Upper lobe of left lung (tissue), 6 donors: ENCODE results near the gene RNPEPL1. TPM values are rescaled to one million over a fixed set of nuclear protein-coding genes. Genes with fewer than 3 reads are reported as not detected.
A peak's percentile ranks its signal among the peaks of the same experiment; 100 is the strongest.

ENCODE experiments used
- ATAC-seq, 2 donors: fragments of 200-7000 bp; cut with Tn5 transposase; one replicate each; pipeline ENCODE4 v1.9.1; 2022; ENCODE audit warnings: mild to moderate bottlenecking in 2 of 2, moderate library complexity in 2 of 2; ENCODE audit not compliant: low FRiP score in 2 of 2
- DNase-seq, 2 donors: peaks; one replicate each; pipeline ENCODE4 v3.0.0-alpha.2; 2019 to 2020
- H3K27ac ChIP-seq, 4 donors: fragments of 200-600 bp; sonication (generic); one replicate each; pipeline ENCODE4 v1.5.1; 2016 to 2019
- H3K27me3 ChIP-seq, 4 donors: fragments of 200-600 bp; sonication (generic); one replicate each; pipeline ENCODE4 v1.5.1; 2017 to 2019
- H3K36me3 ChIP-seq, 4 donors: fragments of 200-600 bp; sonication (generic); one replicate each; pipeline ENCODE4 v1.5.1; 2016 to 2019
- H3K4me1 ChIP-seq, 4 donors: fragments of 200-600 bp; sonication (generic); one replicate each; pipeline ENCODE4 v1.5.1; 2018 to 2019
- H3K4me3 ChIP-seq, 4 donors: fragments of 200-600 bp; sonication (generic); one replicate each; pipeline ENCODE4 v1.5.1; 2017 to 2019; ENCODE audit warnings: mild to moderate bottlenecking in 2 of 4, moderate library complexity in 1 of 4
- H3K9me3 ChIP-seq, 4 donors: fragments of 200-600 bp; sonication (generic); one replicate each; pipeline ENCODE4 v1.5.1; 2018 to 2019
- CTCF ChIP-seq, 6 experiments: fragments of 450-650 bp in 4 of 6; fragments of 200-600 bp in 2 of 6; sonication (generic) in 2 of 6; IDR thresholded peaks; one replicate each; pipeline ENCODE4 v1.5.1; 2016 to 2019; ENCODE audit warnings: antibody characterized with exemption in 6 of 6
- EP300 ChIP-seq, 4 donors: sonication (generic); formaldehyde crosslinking; IDR thresholded peaks; one replicate each; pipeline ENCODE4 v1.5.1; 2017; ENCODE audit warnings: antibody characterized with exemption in 4 of 4, control low read depth in 2 of 4
- POLR2A ChIP-seq, 4 donors: fragments of 450-650 bp; IDR thresholded peaks; one replicate each; pipeline ENCODE4 v1.5.1; 2016 to 2017; ENCODE audit warnings: antibody characterized with exemption in 4 of 4, mild to moderate bottlenecking in 2 of 4
- POLR2AphosphoS5 ChIP-seq, 2 donors: sonication (generic); formaldehyde crosslinking; IDR thresholded peaks; one replicate each; pipeline ENCODE4 v1.5.1; 2017; ENCODE audit warnings: antibody characterized with exemption in 2 of 2
- WGBS, 2 donors: methylation state at CpG; one replicate each; pipeline ENCODE4 v1.1.5; 2017 to 2018; 5-methylcytosine and 5-hydroxymethylcytosine counted together
- total RNA-seq, 6 donors: library from RNA; depleted of rRNA in 4 of 6; stranded (reverse); fragments of >200 nt in 4 of 6; gene quantifications; one replicate each; pipeline versions ENCODE4 v1.1.0 to v1.2.1, GENCODE V29; 2016 to 2021
- donor health status: DM: no; HTN: no; CAD: no; lungs with moderate emphysema.
- donor health status: DM: no; HTN: yes; CAD: no; lungs with severe emphysema.

Gene RNPEPL1
- total RNA-seq, 6 donors from 2014 or later, result 71.0 to 264 (median 123) TPM

- TF ChIP-seq POLR2AphosphoS5 (IDR thresholded peaks at IDR 0.05) (no peak), EP300 (IDR thresholded peaks at IDR 0.05) (no peak), POLR2A (IDR thresholded peaks at IDR 0.05) (no peak), CTCF (IDR thresholded peaks at IDR 0.05) (no peak)
- Histone ChIP-seq H3K36me3 (no peaks in the 10 kb centered on the region), H3K9me3 (no peaks in the 10 kb centered on the region), H3K4me1 (peaks cover 0 to 40% (median 25%) of the 10 kb centered on the region in 4 donors), H3K4me3 (no peak overlapping the region), H3K27ac (peak overlapping the region in 1 of 4 donors; percentile 22), H3K27me3 (no peaks in the 10 kb centered on the region)
- ATAC-seq (no peak), DNase-seq (no peak)
- WGBS, 2 donors, result 75 to 79% methylated on average over 8 to 10 of the region's 10 CpGs
These were observed 55.3 kb downstream of the RNPEPL1 start for GRCh38 chr2:240623531-240624010.

GRCh38 chr2:240624011-240624949, 56.0 kb downstream of the RNPEPL1 start:
- no peak for TF ChIP-seq EP300 (IDR thresholded peaks at IDR 0.05)
- TF ChIP-seq POLR2A (IDR thresholded peaks at IDR 0.05), result no peak
- no peak for TF ChIP-seq POLR2AphosphoS5 (IDR thresholded peaks at IDR 0.05)
- TF ChIP-seq CTCF (IDR thresholded peaks at IDR 0.05), result no peak
- ATAC-seq, result peak in 1 of 2 donors; percentile 30
- Histone ChIP-seq H3K4me3 (no peak overlapping the region), H3K27me3 (no peaks in the 10 kb centered on the region), H3K27ac (peak overlapping the region in 2 of 4 donors; percentile 34 to 74), H3K4me1 (peaks cover 0 to 40% (median 21%) of the 10 kb centered on the region in 4 donors), H3K36me3 (no peaks in the 10 kb centered on the region), H3K9me3 (no peaks in the 10 kb centered on the region)
- 65 to 70% methylated on average over 18 to 22 of the region's 24 CpGs for WGBS, 2 donors
- DNase-seq, result peak; percentile 38 to 70

GRCh38 chr2:240624950-240625621, 56.8 kb downstream of the RNPEPL1 start, which contains the start of gene GPR35:
Gene GPR35 (plus strand): TSS chr2:240625480. CDS start chr2:240629953, 4,473 bp downstream.
- Histone ChIP-seq H3K27ac (peak within 1 kb of the TSS; percentile 7 to 74 (median 46)), H3K9me3 (no peaks in the 10 kb centered on the region), H3K27me3 (no peaks in the 10 kb centered on the region), H3K4me1 (peaks cover 0 to 38% (median 15%) of the 10 kb centered on the region in 4 donors), H3K4me3 (peak within 1 kb of the TSS in 1 of 4 donors; percentile 2), H3K36me3 (no peaks in the 10 kb centered on the region)
- DNase-seq (peak; percentile 65 to 80), ATAC-seq (peak; percentile 44 to 67)
- WGBS, 2 donors, result 29 to 45% methylated on average over 10 to 23 of the region's 23 CpGs
- TF ChIP-seq POLR2A (IDR thresholded peaks at IDR 0.05) (peak in 1 of 4 donors; percentile 32), EP300 (IDR thresholded peaks at IDR 0.05) (no peak), POLR2AphosphoS5 (IDR thresholded peaks at IDR 0.05) (no peak), CTCF (IDR thresholded peaks at IDR 0.05) (no peak)

GRCh38 chr2:240626531-240627300, 58.4 kb downstream of the RNPEPL1 start:
- ATAC-seq (peak in 1 of 2 donors; percentile 29), DNase-seq (peak; percentile 57 to 60)
- WGBS, 2 donors, result 21 to 45% methylated on average over 6 to 12 of the region's 21 CpGs
- peak overlapping the region in 2 of 4 donors; percentile 20 to 49 for H3K27ac ChIP-seq
- H3K4me1 ChIP-seq, result peaks cover 0 to 29% (median 11%) of the 10 kb centered on the region in 4 donors
- no peak overlapping the region for H3K4me3 ChIP-seq
- H3K36me3 ChIP-seq, result no peaks in the 10 kb centered on the region
- no peaks in the 10 kb centered on the region for H3K9me3 ChIP-seq
- no peaks in the 10 kb centered on the region for H3K27me3 ChIP-seq
- no peak for TF ChIP-seq EP300 (IDR thresholded peaks at IDR 0.05)
- TF ChIP-seq CTCF (IDR thresholded peaks at IDR 0.05), result no peak
- no peak for TF ChIP-seq POLR2A (IDR thresholded peaks at IDR 0.05)
- no peak for TF ChIP-seq POLR2AphosphoS5 (IDR thresholded peaks at IDR 0.05)
